UCSD-AML1 (cell line): ENCODE results near the gene COQ8B.
A peak's percentile ranks its signal among the peaks of the same experiment; 100 is the strongest.
"Not testable (repeated sequence)": the region's sequence is repeated elsewhere in the genome, so short reads cannot be mapped to it uniquely, and the experiment has no call there.

Source experiments
- DNase-seq: peaks from one replicate; lab custom pipeline; 2025; ENCODE audit not compliant: unreplicated experiment; lab: John Stamatoyannopoulos, UW

COQ8B gene

GRCh38 chr19:40716482-40717324 is at the start of gene COQ8B, which contains the start of gene ITPKC:
Gene COQ8B (minus strand): TSS chr19:40716886. CDS start chr19:40714632, 2,254 bp downstream.
Gene ITPKC (plus strand): TSS chr19:40717112. CDS start chr19:40717136, 24 bp downstream.
- peak; percentile 98 for DNase-seq

- not testable (repeated sequence) for DNase-seq
Observed at GRCh38 chr19:40766385-40766784, 49.7 kb upstream of the COQ8B start.

- DNase-seq = no peak
Observed at GRCh38 chr19:40763963-40764362, 47.3 kb upstream of the COQ8B start.

- DNase-seq = no peak
Observed at GRCh38 chr19:40763526-40763925, 46.8 kb upstream of the COQ8B start.

- DNase-seq = no peak
Observed at GRCh38 chr19:40762754-40763470, 46.2 kb upstream of the COQ8B start.

GRCh38 chr19:40759352-40759751 is 42.7 kb upstream of the COQ8B start:
- no peak for DNase-seq

- DNase-seq = no peak
Observed at GRCh38 chr19:40758491-40758890, 41.8 kb upstream of the COQ8B start.

- DNase-seq = no peak
Observed at GRCh38 chr19:40756502-40757110, 39.9 kb upstream of the COQ8B start.

- no peak for DNase-seq
Observed at GRCh38 chr19:40755791-40756190, 39.1 kb upstream of the COQ8B start.

- DNase-seq = no peak
Observed at GRCh38 chr19:40755248-40755624, 38.5 kb upstream of the COQ8B start.

- DNase-seq = no peak
Observed at GRCh38 chr19:40754611-40755247, 38.0 kb upstream of the COQ8B start.

- DNase-seq = no peak
Observed at GRCh38 chr19:40752257-40752781, 35.6 kb upstream of the COQ8B start.

- peak; percentile 97 for DNase-seq
Observed at GRCh38 chr19:40750874-40751537, 34.3 kb upstream of the COQ8B start, which contains the start of gene SNRPA. Gene SNRPA (plus strand): TSS chr19:40751203. CDS start chr19:40751409, 206 bp downstream.

- peak; percentile 100 for DNase-seq
Observed at GRCh38 chr19:40750058-40750873, 33.6 kb upstream of the COQ8B start, which contains the start of gene ACTMAP. Gene ACTMAP (minus strand): TSS chr19:40750477. CDS start chr19:40749803, 674 bp downstream.

- DNase-seq = no peak
Observed at GRCh38 chr19:40747536-40747935, 30.9 kb upstream of the COQ8B start.

GRCh38 chr19:40745402-40745780 is 28.7 kb upstream of the COQ8B start:
- DNase-seq = no peak

- no peak for DNase-seq
Observed at GRCh38 chr19:40744554-40745401, 28.1 kb upstream of the COQ8B start.

GRCh38 chr19:40743926-40744325 is 27.2 kb upstream of the COQ8B start:
- no peak for DNase-seq
